Loucy (cell line): ENCODE data around the gene NDFIP1.

Experiments used
- CTCF ChIP-seq: fragments of 200-600 bp; sonication (generic); conservative IDR thresholded peaks from 2 replicates; pipeline ENCODE4 v1.5.1; 2014; ENCODE audit warnings: mild to moderate bottlenecking, antibody characterized with exemption, low read length
- EZH2phosphoT487 ChIP-seq: fragments of 200-600 bp; IDR thresholded peaks from 2 replicates; pipeline ENCODE4 v1.6.1; 2018; ENCODE audit warnings: antibody characterized with exemption, mild to moderate bottlenecking, moderate library complexity, borderline replicate concordance

GRCh38 chr5:142132916-142133315 lies 24.3 kb downstream of the NDFIP1 start:
- TF ChIP-seq CTCF = no peak
- no peak for TF ChIP-seq EZH2phosphoT487
